ENCODE data around the gene FGD3.
A peak's percentile ranks its signal among the peaks of the same experiment; 100 is the strongest.
"Not testable (repeated sequence)": the region's sequence is repeated elsewhere in the genome, so short reads cannot be mapped to it uniquely, and the experiment has no call there.

FGD3 gene

GRCh38 chr9:92947268-92948037, at the start of gene FGD3:
Gene FGD3 (plus strand): TSS chr9:92947523. CDS start chr9:92976257, 28,734 bp downstream.
- DNase-seq: peak; percentile 91

- not testable (repeated sequence) for DNase-seq
Observed at GRCh38 chr9:92905137-92905536, 42.2 kb upstream of the FGD3 start.

GRCh38 chr9:92911511-92912475, 35.5 kb upstream of the FGD3 start:
- DNase-seq: peak; percentile 6

DNA sequence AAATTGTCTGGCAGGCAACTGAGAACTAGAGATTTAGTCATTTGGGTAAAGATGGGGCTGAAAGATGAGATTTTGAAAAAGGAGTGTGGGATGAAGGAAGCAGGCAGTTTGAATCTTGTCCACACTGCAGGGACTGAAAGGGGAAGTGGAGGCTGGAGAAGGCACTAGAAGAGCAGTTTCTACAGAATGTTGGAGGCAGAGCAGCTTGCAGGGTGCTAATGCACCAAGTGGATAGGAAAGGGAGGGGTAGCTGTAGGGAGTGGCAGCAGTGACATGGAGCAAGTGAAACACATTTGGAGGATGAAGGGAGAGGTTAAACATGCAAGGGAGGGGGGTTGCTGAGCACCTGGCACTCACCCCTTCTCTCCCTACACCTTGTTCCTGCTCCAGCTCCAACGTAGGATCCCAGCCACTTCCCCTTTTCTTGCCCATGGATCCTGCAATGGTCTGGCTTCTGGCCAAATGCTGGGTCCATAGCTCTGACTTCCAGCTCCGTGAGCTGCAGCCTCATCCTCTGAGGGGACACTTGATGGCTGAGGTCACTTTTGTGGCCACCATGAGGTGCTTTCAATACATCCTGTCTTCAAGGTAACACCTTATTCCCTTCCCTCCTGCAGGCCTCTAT, 30.0 kb upstream of the FGD3 start:
- DNase-seq: no peak

DNA sequence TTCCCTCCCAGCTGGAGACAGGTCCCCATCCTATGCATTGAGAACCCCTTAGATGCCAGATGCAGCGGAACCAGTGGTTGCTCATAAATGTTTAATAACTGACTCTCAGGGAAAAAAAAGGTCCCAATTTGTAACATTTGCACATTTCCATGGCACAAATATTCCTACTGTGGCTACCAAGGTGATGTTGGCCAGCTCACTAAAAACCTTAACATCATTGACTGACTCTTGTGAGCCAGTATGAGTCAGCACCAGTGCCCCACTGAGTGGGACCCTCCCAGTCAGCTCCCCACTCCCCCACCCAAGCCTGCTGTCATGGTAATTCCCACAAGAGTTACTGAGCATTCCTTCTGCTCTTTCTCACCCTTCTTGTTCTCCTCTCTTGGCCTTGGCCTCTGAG, 26.9 kb upstream of the FGD3 start:
- DNase-seq: no peak

DNA sequence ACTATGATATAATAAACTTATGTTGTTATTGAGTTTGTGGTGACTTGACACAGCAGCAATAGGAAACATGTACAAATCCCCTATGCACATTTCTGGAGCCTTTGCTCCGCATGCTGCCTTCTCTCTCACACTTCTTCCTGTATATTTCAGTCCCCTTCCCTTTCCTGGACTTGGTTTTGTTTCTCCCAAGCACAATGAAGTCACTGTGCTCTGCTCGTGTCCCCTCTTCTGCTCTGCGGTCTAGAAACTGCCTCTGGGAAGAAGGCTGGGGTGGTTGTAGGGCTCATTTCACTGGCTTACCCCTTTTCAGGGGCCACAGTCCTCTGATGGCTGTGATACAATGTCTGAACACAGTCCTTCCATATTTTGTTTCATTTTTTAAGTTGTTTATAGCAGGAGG, 15.7 kb upstream of the FGD3 start:
- no peak for DNase-seq

GRCh38 chr9:92934321-92934720, 13.0 kb upstream of the FGD3 start:
- DNase-seq: no peak

DNA sequence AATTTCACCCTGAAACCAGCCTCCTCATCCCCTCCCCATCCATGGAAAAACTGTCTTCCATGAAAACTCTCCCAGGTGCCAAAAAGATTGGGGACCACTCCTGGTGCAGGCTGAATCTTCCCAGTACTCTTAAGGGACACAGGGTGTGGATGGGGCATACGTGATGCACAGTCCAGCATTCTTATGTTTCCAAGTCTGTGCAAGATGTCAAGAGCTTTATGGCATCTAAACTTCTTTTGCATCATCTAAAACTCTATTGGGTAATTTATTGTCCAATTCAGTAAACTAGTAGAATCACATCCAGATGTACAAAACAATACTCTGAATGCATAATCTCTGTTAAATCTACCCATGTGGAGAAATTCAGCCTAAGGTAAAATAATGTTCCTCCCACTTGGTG, 9.3 kb upstream of the FGD3 start:
- DNase-seq: no peak

- no peak for DNase-seq
Observed at GRCh38 chr9:92941861-92942260, 5.5 kb upstream of the FGD3 start.

DNA sequence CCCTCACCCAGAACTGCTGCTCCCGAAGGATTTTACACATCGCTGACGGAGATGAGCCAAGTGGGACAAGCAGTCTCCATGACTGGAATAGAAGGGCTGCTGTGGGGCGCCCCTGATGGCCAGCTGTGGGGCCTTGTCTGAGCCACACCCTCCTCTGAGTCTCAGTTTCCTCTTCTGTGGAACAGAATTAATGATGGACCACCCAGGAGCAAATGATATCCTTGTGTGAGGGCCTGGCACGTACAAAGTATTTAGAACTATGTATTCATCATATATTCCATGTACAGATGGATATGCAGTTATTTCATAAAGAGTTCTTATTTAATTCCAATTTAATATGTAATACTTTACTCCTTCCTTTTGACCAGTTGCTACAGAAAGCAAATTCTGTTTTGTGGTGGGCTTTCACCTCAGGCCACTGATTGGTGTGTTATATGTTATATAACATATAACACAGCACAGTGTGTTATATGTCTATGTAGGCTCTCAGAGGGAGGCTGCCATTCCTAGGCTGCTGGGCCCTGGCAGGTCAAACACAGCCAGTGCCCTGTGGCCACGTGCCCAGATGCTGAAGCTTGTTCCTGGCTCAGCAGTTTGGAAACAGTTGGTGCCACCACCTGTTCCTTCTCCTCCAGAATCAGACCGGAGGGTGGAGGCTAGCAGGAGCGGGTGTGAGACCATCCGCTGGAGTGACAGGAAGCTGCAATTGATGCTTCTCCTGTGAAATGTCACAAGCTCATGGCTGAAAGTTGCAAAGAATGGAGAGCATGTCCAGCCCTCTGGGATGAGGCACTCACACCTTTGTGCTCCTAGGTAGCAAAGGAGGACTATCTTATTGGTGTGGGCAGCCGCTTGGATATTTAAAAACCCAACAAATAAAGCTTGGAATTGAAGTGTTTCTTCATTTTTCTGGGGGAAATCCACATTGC, 4.4 kb upstream of the FGD3 start:
- peak; percentile 27 for DNase-seq

DNA sequence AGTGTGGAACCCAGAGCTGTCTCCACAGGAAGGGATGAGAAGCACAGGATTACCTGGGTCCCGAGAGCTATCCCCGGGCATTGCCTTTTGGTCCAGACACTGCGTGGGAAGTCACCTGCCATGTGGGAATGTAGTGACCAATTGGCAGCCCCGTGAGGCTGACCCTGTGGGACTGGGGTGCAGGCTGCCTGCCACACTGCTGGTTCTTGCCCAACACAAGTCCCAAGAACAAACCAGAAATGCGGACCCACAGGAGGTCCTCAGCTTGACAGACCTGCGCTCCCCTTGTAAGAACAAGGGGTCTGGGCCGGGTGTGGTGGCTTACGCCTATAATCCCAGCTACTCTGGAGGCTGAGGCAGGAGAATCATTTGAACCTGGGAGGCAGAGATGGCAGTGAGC, 2.4 kb upstream of the FGD3 start:
- no peak for DNase-seq

- DNase-seq: no peak
Observed at GRCh38 chr9:92945796-92946195, 1.5 kb upstream of the FGD3 start.

GRCh38 chr9:92948038-92948534, 763 bp downstream of the FGD3 start:
- DNase-seq: peak; percentile 22

DNA sequence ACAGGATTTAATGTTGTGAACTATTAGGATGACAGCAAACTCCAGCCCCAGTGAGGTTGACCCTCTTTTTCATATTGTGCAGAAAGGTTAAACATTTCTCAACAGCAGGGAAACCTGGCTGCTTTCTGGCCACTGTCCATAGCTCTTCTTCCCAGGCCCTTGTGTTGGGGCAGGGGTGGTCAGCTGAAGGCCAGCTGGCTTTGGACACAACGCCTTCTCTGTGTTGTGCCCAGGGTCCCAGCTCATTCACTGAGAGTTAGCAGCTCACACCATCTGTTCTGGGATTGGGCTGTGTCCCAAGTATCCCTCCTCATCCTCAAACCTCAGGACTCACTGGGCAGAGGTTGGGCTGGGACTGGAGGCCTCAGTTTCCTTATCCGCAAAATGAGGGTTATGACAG, 1.3 kb downstream of the FGD3 start:
- no peak for DNase-seq

GRCh38 chr9:92949266-92949982, 2.1 kb downstream of the FGD3 start:
- no peak for DNase-seq

DNA sequence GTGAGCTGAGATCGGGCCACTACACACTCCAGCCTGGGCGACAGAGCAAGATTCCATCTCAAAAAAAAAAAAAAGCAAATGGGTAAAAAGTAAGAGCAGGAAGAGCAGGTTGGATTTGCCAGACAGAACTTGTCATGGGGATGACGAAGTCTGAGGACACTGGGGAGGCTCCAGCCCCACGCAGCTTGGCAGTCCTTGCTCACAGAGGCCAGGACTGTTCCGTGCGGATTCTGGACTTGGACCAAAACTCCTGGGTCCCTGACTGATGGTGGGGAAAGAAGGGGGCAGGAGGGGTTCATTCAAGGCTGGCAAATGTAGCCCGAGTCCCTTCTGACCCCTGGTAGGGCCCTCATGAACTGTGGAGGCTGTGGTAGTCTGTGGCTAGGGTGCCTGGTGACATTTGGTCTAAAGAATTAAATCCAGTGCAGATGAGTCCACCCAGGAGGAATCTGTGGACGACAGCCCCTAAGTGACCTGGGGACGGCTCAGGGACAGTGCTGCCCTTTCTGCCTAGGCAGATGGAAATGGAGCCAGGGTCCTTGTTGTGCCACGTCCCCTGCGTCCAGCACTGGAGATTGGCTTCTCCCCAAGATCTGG, 3.1 kb downstream of the FGD3 start:
- DNase-seq: no peak

DNA sequence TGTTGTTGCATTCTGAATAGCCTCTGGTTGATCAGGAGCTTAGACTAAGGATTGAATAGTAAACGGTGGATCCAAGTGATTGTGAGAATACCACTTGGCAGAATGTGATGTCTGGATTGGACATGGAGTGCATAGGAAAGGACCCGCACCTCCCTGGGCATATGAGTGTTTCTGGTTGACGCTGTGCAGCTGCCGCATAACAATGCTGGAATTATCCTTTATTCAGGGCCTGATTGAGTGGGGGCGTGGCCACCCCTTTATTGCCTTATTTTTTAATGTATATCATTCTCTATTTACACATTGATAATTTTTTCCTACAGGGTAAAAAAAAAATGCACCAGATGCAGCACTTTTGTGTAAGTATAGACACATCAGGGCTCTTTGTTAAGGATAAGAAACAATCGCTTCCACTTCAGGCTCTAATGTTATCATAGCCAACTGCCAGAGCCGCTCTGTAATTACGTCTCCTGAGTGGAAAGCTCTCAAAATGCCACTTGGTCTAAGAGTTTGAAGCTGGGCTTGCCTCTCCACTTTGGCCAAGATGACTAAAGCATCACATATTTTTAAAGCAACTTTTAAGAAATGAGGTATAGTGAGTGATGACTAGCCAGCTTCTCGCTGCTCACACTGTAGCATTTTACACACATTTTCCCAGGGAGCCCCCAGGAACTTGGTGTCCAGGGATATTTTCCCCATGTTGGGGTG, 5.7 kb downstream of the FGD3 start:
- DNase-seq: peak; percentile 71

- peak; percentile 66 for DNase-seq
Observed at GRCh38 chr9:92954049-92954861, 6.9 kb downstream of the FGD3 start.

DNA sequence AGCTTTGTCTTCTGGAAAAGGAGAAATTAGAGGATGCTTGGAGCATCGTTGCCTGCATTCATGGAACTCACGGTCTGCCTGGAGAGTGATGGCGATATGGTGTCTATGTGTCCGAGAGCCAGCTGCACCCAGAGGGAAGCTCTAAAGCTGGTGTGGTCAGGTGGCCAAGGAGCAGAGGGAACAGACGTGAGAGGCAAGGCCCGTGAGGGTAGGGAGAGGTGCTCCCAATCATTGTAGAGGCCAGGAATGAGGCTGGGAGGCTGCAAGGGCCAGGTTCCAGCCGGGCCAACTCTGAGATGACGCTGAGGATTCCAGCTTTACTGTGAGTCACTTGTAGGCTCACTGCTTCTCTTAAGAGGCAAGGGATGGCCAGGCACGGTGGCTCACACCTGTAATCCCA, 7.6 kb downstream of the FGD3 start:
- DNase-seq: no peak
